ENCODE data around the gene VWDE. TPM values are rescaled to one million over a fixed set of nuclear protein-coding genes. Genes with fewer than 3 reads are reported as not detected.

VWDE gene
- total RNA-seq, 4 donors from 2014 or later, result not detected

GRCh38 chr7:12377406-12377805 lies 26.3 kb downstream of the VWDE start:
- TF ChIP-seq CTCF (IDR thresholded peaks at IDR 0.05; ENCODE audit: low read depth), result no peak

- TF ChIP-seq CTCF (IDR thresholded peaks at IDR 0.05; ENCODE audit: low read depth), result no peak
These were observed 29.9 kb downstream of the VWDE start for GRCh38 chr7:12373580-12374263.

- TF ChIP-seq CTCF (IDR thresholded peaks at IDR 0.05; ENCODE audit: low read depth), result no peak
These were observed 33.4 kb downstream of the VWDE start for GRCh38 chr7:12370249-12370648.

- TF ChIP-seq CTCF (IDR thresholded peaks at IDR 0.05; ENCODE audit: low read depth), result no peak
These were observed 33.9 kb downstream of the VWDE start for GRCh38 chr7:12369756-12370155.

GRCh38 chr7:12369072-12369471 lies 34.6 kb downstream of the VWDE start:
- TF ChIP-seq CTCF (IDR thresholded peaks at IDR 0.05; ENCODE audit: low read depth), result no peak

GRCh38 chr7:12360948-12361347 lies 42.7 kb downstream of the VWDE start:
- TF ChIP-seq CTCF (IDR thresholded peaks at IDR 0.05; ENCODE audit: low read depth), result no peak

GRCh38 chr7:12358694-12359093 lies 45.0 kb downstream of the VWDE start:
- no peak for TF ChIP-seq CTCF (IDR thresholded peaks at IDR 0.05; ENCODE audit: low read depth)
